Epithelial cell of proximal tubule (primary cell): ENCODE results near the gene ENPP3. TPM values are rescaled to one million over a fixed set of nuclear protein-coding genes. Genes with fewer than 3 reads are reported as not detected.

Experiments
- DNase-seq: peaks from one replicate; pipeline ENCODE4 v3.0.0-alpha.2; 2011; ENCODE audit warnings: low read depth
- H3K4me3 ChIP-seq: 2 replicates; pipeline ENCODE4 v1.5.1; 2011; ENCODE audit warnings: low read depth, mild to moderate bottlenecking, low read length
- total RNA-seq: library from RNA; depleted of rRNA; stranded (reverse); fragments of >200 nt; gene quantifications from 2 replicates; pipeline ENCODE4 v1.2.3, GENCODE V29; 2015
- TF ChIP-seq, protein P1 (sequence below): conservative IDR thresholded peaks from 2 replicates; pipeline ENCODE4 v1.5.1; 2012; ENCODE audit warnings: low read depth, mild to moderate bottlenecking, low read length

Gene ENPP3
- total RNA-seq, 1 donor from 2014 or later, result 0.17 TPM

DNA sequence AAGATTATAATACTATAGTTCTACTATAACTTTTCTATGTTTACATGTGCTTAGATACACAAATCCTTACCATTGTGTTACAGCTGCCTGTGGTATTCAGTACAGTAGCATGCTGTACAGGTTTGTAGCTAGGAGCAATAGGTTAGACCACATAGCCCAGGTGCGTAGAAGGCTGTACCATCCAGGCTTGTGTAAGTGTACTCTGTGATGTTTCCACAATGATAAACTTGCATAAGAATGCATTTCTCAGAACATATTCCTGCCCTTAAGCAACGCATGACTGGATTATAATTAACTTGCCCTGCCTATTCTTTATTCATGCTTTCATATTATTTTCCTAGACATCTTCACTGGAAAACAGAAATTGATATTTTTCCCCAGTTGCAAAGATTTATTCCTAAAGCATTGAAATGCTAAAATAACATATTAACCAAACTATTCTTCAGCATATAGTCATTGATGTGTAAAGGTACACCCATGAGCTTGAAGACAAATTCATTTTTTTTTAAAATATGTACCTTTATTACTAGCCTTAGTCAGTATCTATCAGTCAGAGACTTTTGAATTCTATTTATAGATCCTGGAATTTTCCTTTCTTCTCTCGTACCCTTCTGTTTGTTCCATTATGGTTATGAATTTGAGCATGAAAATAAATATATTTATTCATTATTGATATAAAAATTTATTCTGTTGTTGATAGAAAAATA is 80.9 kb downstream of the ENPP3 start:
- TF ChIP-seq, protein P1, sequence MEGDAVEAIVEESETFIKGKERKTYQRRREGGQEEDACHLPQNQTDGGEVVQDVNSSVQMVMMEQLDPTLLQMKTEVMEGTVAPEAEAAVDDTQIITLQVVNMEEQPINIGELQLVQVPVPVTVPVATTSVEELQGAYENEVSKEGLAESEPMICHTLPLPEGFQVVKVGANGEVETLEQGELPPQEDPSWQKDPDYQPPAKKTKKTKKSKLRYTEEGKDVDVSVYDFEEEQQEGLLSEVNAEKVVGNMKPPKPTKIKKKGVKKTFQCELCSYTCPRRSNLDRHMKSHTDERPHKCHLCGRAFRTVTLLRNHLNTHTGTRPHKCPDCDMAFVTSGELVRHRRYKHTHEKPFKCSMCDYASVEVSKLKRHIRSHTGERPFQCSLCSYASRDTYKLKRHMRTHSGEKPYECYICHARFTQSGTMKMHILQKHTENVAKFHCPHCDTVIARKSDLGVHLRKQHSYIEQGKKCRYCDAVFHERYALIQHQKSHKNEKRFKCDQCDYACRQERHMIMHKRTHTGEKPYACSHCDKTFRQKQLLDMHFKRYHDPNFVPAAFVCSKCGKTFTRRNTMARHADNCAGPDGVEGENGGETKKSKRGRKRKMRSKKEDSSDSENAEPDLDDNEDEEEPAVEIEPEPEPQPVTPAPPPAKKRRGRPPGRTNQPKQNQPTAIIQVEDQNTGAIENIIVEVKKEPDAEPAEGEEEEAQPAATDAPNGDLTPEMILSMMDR, result no peak
- DNase-seq, result no peak
- no peak overlapping the region for H3K4me3 ChIP-seq

DNA sequence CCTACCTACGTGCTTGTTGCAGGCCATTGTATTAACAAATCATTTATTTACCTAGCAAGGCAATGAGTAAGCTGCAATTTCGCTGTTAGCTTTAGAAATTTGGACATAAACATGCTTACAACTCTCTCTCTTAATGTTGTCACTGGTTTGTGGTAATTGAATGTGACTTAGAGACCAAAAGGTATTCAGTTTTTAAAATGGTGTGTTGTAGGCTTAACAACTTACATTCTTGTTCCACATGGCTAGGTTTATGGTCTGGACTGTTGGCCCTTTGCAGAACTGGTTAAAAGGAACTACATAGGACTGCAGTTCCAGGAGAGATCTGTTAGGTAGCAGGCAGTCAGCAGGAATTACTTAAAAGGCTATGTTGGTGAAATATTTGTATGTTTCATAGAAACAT is 84.1 kb downstream of the ENPP3 start:
- H3K4me3 ChIP-seq, result no peak overlapping the region
- TF ChIP-seq, protein P1, result no peak
- peak; percentile 59 for DNase-seq

DNA sequence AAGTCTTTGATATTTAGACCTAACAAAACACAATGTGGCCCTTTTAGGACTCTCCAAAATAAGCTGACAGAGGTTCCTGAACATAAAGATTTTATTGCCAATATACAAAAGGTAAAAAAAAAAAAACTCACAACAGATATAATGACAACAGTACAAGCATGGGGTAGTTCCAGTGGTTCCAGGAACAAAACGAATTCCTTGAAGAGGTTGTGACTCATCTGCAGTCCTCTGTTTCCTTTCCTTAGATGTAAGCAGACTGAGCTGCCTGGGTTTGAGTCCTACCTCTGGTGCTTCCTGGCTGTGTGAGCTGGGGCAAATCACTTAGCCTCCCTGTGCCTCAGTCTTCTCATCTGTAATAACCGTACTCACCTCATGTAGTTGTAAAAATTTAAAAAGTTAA is 87.0 kb downstream of the ENPP3 start:
- TF ChIP-seq, protein P1, result no peak
- H3K4me3 ChIP-seq, result no peak overlapping the region
- no peak for DNase-seq

DNA sequence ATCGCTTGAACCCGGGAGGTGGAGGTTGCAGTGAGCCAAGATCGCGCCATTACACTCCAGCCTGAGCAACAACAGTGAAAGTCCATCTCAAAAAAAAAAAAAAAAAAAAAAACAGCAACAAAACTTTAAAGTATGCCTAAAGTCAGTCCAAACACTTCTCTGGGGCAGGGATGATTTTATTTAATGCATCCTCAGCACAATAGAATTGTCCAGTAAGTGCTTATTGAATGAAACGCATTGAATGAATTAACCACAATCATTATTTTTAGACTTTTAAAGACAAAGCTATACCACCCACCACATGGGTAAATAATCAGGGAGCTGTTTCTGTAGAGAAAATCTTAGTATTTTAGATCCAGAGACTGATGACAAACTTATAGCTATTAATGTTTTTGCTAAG is 90.4 kb downstream of the ENPP3 start:
- no peak for DNase-seq
- TF ChIP-seq, protein P1, result no peak
- H3K4me3 ChIP-seq, result no peak overlapping the region

DNA sequence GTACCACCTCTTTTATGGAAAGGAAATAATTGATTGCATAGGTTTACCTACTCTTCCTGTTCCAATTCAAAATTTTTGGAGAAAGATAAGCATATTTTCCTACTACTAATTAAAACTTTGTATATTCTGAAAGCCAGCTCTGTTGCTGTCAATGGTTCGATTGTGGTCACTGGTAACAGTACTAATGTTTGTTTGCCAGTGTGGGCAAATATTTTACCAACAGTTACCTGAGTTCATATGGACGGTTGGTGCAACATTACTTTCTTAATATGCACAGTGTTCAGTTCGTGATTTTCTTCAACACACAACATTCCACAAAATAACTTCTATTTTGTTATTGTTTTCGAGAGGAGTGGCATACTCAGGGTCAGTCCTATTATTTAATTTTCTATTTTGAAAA is 90.8 kb downstream of the ENPP3 start:
- DNase-seq, result no peak
- TF ChIP-seq, protein P1, result no peak

DNA sequence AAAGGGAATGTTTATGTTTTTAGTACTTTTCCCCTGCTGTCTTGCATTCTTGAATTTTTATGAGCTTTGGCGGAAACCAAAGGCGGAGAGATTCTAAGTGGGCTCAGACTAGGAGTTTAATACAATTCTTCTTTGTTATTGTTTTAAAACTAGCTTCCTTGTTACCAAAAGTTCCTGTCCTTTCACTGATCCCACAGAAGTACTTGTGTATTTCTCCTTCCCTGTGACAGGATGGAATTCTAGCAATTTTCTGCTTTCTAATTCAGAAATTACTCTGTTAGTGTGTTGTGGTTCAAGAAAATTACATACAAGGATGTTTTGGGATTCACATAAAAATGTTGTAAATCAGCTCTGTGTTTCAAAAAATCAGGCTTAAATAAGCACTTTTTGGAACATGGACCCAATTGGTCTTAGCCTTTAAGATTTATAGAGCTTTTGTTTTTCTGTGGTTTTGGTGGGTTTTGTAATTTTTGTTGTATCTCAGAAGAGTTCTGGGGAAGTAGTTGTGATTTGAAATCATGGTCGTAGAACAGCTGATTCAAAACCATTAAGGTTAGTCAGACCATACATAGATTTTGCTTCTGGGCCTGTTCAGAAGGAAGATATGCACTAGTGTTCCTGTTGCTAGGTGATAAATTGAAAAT is 91.3 kb downstream of the ENPP3 start:
- TF ChIP-seq, protein P1, result no peak
- no peak for DNase-seq
- no peak overlapping the region for H3K4me3 ChIP-seq

More for the DNA sequence above, 90.8 kb downstream of the ENPP3 start:
- no peak overlapping the region for H3K4me3 ChIP-seq

DNA sequence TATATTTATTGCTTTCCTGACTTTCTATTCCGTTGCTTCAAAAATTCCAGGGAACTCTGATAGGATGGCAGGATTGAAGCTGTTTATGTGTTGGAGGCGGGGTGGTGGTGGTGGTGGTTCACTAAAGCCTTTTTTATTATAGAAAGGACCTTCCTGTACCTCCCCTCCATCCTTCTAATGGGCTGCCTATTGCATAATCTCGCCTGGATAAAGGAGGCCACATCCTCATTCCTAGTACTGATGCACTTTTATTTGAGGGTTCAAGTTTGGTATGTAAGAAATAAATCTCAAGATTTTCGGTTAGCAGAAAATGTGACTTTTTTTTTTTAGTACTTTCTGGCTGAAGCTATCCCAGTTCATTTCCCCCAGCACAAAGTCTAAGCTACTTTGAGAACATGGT is 92.4 kb downstream of the ENPP3 start:
- TF ChIP-seq, protein P1, result no peak
- no peak overlapping the region for H3K4me3 ChIP-seq
- no peak for DNase-seq
